Naive thymus-derived CD4-positive, alpha-beta T cell (primary cell): ENCODE results near the gene CELA2B. TPM values are rescaled to one million over a fixed set of nuclear protein-coding genes. Genes with fewer than 3 reads are reported as not detected.
"Not testable (repeated sequence)": the region's sequence is repeated elsewhere in the genome, so short reads cannot be mapped to it uniquely, and the experiment has no call there.

ENCODE experiments used
- ATAC-seq: fragments of 150-1000 bp; cut with Tn5 transposase; 2 replicates; pipeline ENCODE4 v1.10.0; 2021; ENCODE audit warnings: mild to moderate bottlenecking, moderate library complexity
- CTCF ChIA-PET: fragments of 350-600 bp; sonication (Branson Sonifier 250); formaldehyde crosslinking; loops from one replicate; lab custom pipeline; 2021; ENCODE audit warnings: antibody characterized with exemption; lab: Charles Lee
- POLR2A ChIA-PET: fragments of 350-600 bp; sonication (Branson Sonifier 250); formaldehyde crosslinking; loops from one replicate; lab custom pipeline; 2021; ENCODE audit warnings: antibody characterized with exemption, inconsistent platforms; lab: Charles Lee
- DNase-seq, 9 donors: peaks; one replicate each; pipeline versions ENCODE4 v3.0.0 to v3.0.0-alpha.2; 2020 to 2022; ENCODE audit warnings: mixed read lengths in 1 of 9
- H3K27ac ChIP-seq: one replicate; pipeline ENCODE4 v1.7.0; 2013; ENCODE audit warnings: mild to moderate bottlenecking, low read depth, low read length, moderate library complexity
- H3K27me3 ChIP-seq, 2 donors: one replicate each; pipeline ENCODE4 v1.7.0; 2013; ENCODE audit warnings: low read length in 2 of 2, mild to moderate bottlenecking in 2 of 2, moderate library complexity in 2 of 2; ENCODE audit not compliant: control insufficient read depth in 2 of 2, insufficient read depth in 2 of 2
- H3K36me3 ChIP-seq, 3 experiments: 1 replicate in 2 of 3; 2 replicates in 1 of 3; pipeline ENCODE4 v1.7.0; 2013; ENCODE audit warnings: low read length in 3 of 3, mild to moderate bottlenecking in 3 of 3, moderate library complexity in 1 of 3; ENCODE audit not compliant: insufficient read depth in 3 of 3, control insufficient read depth in 2 of 3
- H3K4me1 ChIP-seq, 2 donors: one replicate each; pipeline ENCODE4 v1.7.0; 2013; ENCODE audit warnings: low read length in 2 of 2, mild to moderate bottlenecking in 2 of 2, moderate library complexity in 1 of 2; ENCODE audit not compliant: control insufficient read depth in 2 of 2, insufficient read depth in 2 of 2
- H3K4me3 ChIP-seq: 2 replicates; pipeline ENCODE4 v1.7.0; 2013; ENCODE audit warnings: mild to moderate bottlenecking, low read length
- H3K9me3 ChIP-seq, 3 experiments: 1 replicate in 2 of 3; 2 replicates in 1 of 3; pipeline ENCODE4 v1.7.0; 2013; ENCODE audit warnings: low read length in 3 of 3; ENCODE audit not compliant: control insufficient read depth in 2 of 3
- H3K27ac Mint-ChIP-seq, 9 donors: one replicate each; pipeline ENCODE4 v1.8.0; 2020 to 2022; ENCODE audit warnings: mixed read lengths in 9 of 9, mild to moderate bottlenecking in 8 of 9, moderate library complexity in 5 of 9, inconsistent platforms in 2 of 9
- H3K27me3 Mint-ChIP-seq, 5 donors: one replicate each; pipeline ENCODE4 v1.8.0; 2021 to 2022; ENCODE audit warnings: mixed read lengths in 5 of 5, mild to moderate bottlenecking in 1 of 5
- H3K36me3 Mint-ChIP-seq, 5 donors: one replicate each; pipeline ENCODE4 v1.8.0; 2020 to 2022; ENCODE audit warnings: mixed read lengths in 5 of 5, mild to moderate bottlenecking in 3 of 5, inconsistent platforms in 1 of 5
- H3K4me1 Mint-ChIP-seq, 7 donors: one replicate each; pipeline ENCODE4 v1.8.0; 2020 to 2022; ENCODE audit warnings: mixed read lengths in 7 of 7, mild to moderate bottlenecking in 3 of 7, inconsistent platforms in 1 of 7
- H3K4me3 Mint-ChIP-seq, 10 donors: one replicate each; pipeline ENCODE4 v1.8.0; 2020 to 2022; ENCODE audit warnings: mild to moderate bottlenecking in 10 of 10, mixed read lengths in 10 of 10, moderate library complexity in 6 of 10, inconsistent platforms in 2 of 10
- H3K9me3 Mint-ChIP-seq, 11 donors: one replicate each; pipeline ENCODE4 v1.8.0; 2020 to 2022; ENCODE audit warnings: mixed read lengths in 11 of 11, mild to moderate bottlenecking in 4 of 11, inconsistent platforms in 1 of 11, moderate library complexity in 1 of 11
- intact Hi-C, 2 donors: fragments of 100-400 bp; cut with micrococcal nuclease; formaldehyde crosslinking; loops; one replicate each; pipeline ENCODE4 v1.15.1; 2023
- polyA plus RNA-seq, 2 donors: library from polyadenylated mRNA; unstranded; fragments of 300-500 nt; fragmentation: Illumina TruSeq; gene quantifications; one replicate each; pipeline ENCODE4 v1.2.3, GENCODE V29; 2021
- total RNA-seq, 6 experiments: library from RNA in 5 of 6; stranded (reverse) in 5 of 6; gene quantifications; 1 replicate in 5 of 6; 2 replicates in 1 of 6; pipeline ENCODE4 v1.2.3 and lab custom pipeline; 2021 to 2026

CELA2B gene
- total RNA-seq = not detected
- not detected for polyA plus RNA-seq
- not detected for total RNA-seq (lab: John Stamatoyannopoulos, UW)

GRCh38 chr1:15475752-15476314 is at the start of gene CELA2B:
Gene CELA2B, plus strand, starts transcription at chr1:15476104. Its CDS starts 22 bp downstream, at chr1:15476126.
- Histone ChIP-seq H3K27ac (no peak within 1 kb of the TSS), H3K27me3 (no peaks in the 10 kb centered on the region), H3K4me3 (no peak within 1 kb of the TSS), H3K9me3 (no peaks in the 10 kb centered on the region), H3K4me1 (no peaks in the 10 kb centered on the region), H3K36me3 (no peaks in the 10 kb centered on the region)
- H3K4me3 Mint-ChIP-seq = no peak within 1 kb of the TSS
- H3K27me3 Mint-ChIP-seq = no peaks in the 10 kb centered on the region
- POLR2A ChIA-PET = no interaction called here
- no peaks in the 10 kb centered on the region for H3K36me3 Mint-ChIP-seq
- ATAC-seq (no peak), DNase-seq (no peak)
- CTCF ChIA-PET = no interaction called here
- peaks cover 0 to 1% (median 0%) of the 10 kb centered on the region in 7 donors for H3K4me1 Mint-ChIP-seq
- H3K27ac Mint-ChIP-seq = peak within 1 kb of the TSS in 1 of 9 donors; percentile 64
- H3K9me3 Mint-ChIP-seq = no peaks in the 10 kb centered on the region
- intact Hi-C loops = no loop called here

GRCh38 chr1:15426492-15427279 is 49.2 kb upstream of the CELA2B start:
- Mint-ChIP-seq H3K9me3 (no peaks in the 10 kb centered on the region), H3K36me3 (peaks cover 0 to 9% (median 6%) of the 10 kb centered on the region in 5 donors), H3K4me1 (peaks cover 0 to 16% (median 0%) of the 10 kb centered on the region in 7 donors), H3K27ac (peak overlapping the region in 5 of 9 donors; percentile 25 to 84 (median 53)), H3K4me3 (no peak overlapping the region), H3K27me3 (no peaks in the 10 kb centered on the region)
- Histone ChIP-seq H3K4me1 (no peaks in the 10 kb centered on the region), H3K27ac (no peak overlapping the region), H3K9me3 (no peaks in the 10 kb centered on the region), H3K36me3 (peaks cover 2 to 49% (median 6%) of the 10 kb centered on the region in 3 experiments), H3K27me3 (no peaks in the 10 kb centered on the region), H3K4me3 (no peak overlapping the region)
- ATAC-seq (peak; percentile 6), DNase-seq (no peak)
- intact Hi-C loops = no loop called here
- CTCF ChIA-PET = interaction anchor here (5.4 kb wide), 1 partner anchor 103 kb away, joined by 27 read pairs; no protein-coding TSS in a partner anchor
- POLR2A ChIA-PET = interaction anchor here (1.0 kb wide), 1 partner anchor 14 kb away, joined by 4 read pairs; no protein-coding TSS in a partner anchor

DNA sequence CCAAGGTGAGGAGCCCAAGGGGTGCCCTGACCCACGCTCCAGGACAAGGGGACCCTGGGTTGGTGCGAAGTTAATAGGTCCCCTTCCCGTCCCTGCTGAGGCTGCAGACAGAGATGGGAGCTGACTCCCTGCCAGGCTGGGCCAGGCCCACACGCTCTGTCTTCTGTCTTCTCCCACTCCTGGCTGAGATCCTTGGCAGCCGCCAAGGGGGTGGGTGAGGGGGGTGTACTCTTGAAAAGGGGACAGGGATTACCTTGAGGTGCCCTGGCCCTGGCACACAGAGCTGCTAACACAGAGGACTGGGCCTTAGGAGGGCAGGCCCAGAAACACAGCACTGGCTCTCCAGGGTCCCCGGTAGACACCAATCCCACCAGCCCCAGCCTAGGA is 48.6 kb upstream of the CELA2B start:
- ChIA-PET POLR2A (interaction anchor here (0.6 kb wide), 1 partner anchor 104 kb away, joined by 3 read pairs; no protein-coding TSS in a partner anchor), CTCF (interaction anchor here (5.4 kb wide), 1 partner anchor 104 kb away, joined by 27 read pairs; no protein-coding TSS in a partner anchor)
- intact Hi-C loops = no loop called here
- H3K4me1 ChIP-seq = no peaks in the 10 kb centered on the region
- peak overlapping the region in 1 of 9 donors; percentile 25 for H3K27ac Mint-ChIP-seq
- H3K27me3 ChIP-seq = no peaks in the 10 kb centered on the region
- no peak overlapping the region for H3K27ac ChIP-seq
- no peaks in the 10 kb centered on the region for H3K27me3 Mint-ChIP-seq
- H3K36me3 Mint-ChIP-seq = peaks cover 0 to 9% (median 5%) of the 10 kb centered on the region in 5 donors
- no peak for ATAC-seq
- H3K36me3 ChIP-seq = peaks cover 2 to 49% (median 6%) of the 10 kb centered on the region in 3 experiments
- no peak overlapping the region for H3K4me3 Mint-ChIP-seq
- peaks cover 0 to 15% (median 0%) of the 10 kb centered on the region in 7 donors for H3K4me1 Mint-ChIP-seq
- no peaks in the 10 kb centered on the region for H3K9me3 Mint-ChIP-seq
- H3K4me3 ChIP-seq = no peak overlapping the region
- DNase-seq = no peak
- H3K9me3 ChIP-seq = no peaks in the 10 kb centered on the region

DNA sequence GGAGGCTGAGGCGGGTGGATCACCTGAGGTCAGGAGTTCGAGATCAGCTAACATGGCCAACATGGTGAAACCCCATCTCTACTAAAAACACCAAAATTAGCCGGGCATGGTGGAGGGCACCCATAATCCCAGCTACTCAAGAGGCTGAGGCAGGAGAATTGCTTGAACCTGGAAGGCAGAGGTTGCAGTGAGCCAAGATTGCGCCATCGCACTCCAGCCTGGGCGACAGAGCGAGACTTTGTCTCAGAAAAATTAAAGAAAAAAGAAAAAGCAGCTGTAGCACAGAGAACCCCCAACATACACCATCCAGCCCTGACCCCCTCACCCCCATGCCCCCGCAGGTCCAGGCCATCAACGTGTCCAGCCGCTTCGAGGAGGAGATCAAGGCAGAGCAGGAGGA is 47.7 kb upstream of the CELA2B start:
- H3K27me3 Mint-ChIP-seq, H3K27me3 ChIP-seq, DNase-seq, intact Hi-C loops, H3K4me1 ChIP-seq, H3K27ac ChIP-seq, POLR2A ChIA-PET, H3K9me3 ChIP-seq, H3K4me3 Mint-ChIP-seq, H3K36me3 Mint-ChIP-seq, H3K4me3 ChIP-seq, ATAC-seq, H3K9me3 Mint-ChIP-seq: not testable (repeated sequence)
- CTCF ChIA-PET = interaction anchor here (5.4 kb wide), 1 partner anchor 105 kb away, joined by 27 read pairs; no protein-coding TSS in a partner anchor
- H3K27ac Mint-ChIP-seq = peak overlapping the region in 3 of 9 donors; percentile 31 to 90 (median 34)
- peaks cover 0 to 12% (median 0%) of the 10 kb centered on the region in 7 donors for H3K4me1 Mint-ChIP-seq
- H3K36me3 ChIP-seq = peaks cover 2 to 49% (median 6%) of the 10 kb centered on the region in 3 experiments

DNA sequence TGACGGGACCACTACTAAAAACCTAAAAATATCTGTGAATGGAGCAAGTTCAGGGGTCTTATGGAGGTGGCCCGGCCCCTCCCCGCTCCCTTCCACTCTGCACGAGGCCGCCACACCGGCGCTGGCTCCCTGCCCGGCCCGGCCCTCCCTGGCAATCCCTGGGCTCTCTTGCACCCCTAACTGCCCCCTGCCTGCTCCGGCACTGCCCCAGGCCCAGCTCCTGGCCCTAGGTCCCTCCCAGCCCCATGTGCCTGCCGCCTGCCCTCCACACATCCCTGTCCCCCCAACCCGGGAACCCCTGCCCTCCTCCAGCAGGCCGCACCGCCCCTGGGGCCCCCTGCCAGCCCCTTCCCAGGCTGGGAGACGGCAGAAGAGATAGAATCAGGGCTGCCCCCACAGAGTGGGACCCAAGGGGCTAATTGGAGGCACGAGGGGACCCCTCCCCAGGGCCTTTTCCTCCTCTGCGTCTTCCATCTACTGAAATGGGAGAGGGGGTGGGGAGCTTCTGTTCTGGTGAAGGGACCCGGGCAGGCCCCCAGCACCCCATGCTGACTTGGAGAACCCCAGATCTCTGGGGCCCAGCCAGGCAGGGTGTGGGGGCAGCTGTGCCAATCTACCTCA is 47.0 kb upstream of the CELA2B start:
- Mint-ChIP-seq H3K4me1 (peaks cover 0 to 12% (median 0%) of the 10 kb centered on the region in 7 donors), H3K27ac (no peak overlapping the region), H3K36me3 (peaks cover 0 to 9% (median 5%) of the 10 kb centered on the region in 5 donors), H3K4me3 (no peak overlapping the region), H3K27me3 (no peaks in the 10 kb centered on the region), H3K9me3 (no peaks in the 10 kb centered on the region)
- Histone ChIP-seq H3K9me3 (no peaks in the 10 kb centered on the region), H3K36me3 (peaks cover 2 to 49% (median 6%) of the 10 kb centered on the region in 3 experiments), H3K4me1 (no peaks in the 10 kb centered on the region), H3K4me3 (no peak overlapping the region), H3K27ac (no peak overlapping the region), H3K27me3 (no peaks in the 10 kb centered on the region)
- DNase-seq = no peak
- intact Hi-C loops = no loop called here
- ChIA-PET POLR2A (no interaction called here), CTCF (interaction anchor here (5.4 kb wide), 1 partner anchor 106 kb away, joined by 27 read pairs; no protein-coding TSS in a partner anchor)
- ATAC-seq = no peak

- POLR2A ChIA-PET = no interaction called here
These were observed 46.2 kb upstream of the CELA2B start for GRCh38 chr1:15429701-15430149.

More at GRCh38 chr1:15429701-15430149, 46.2 kb upstream of the CELA2B start:
- H3K9me3 Mint-ChIP-seq = no peaks in the 10 kb centered on the region
- CTCF ChIA-PET = interaction anchor here (3.5 to 5.4 kb wide), 2 partner anchors 105 to 106 kb away, joined by 27 to 64 read pairs; no protein-coding TSS in a partner anchor
- H3K27ac Mint-ChIP-seq = peak overlapping the region in 2 of 9 donors; percentile 32 to 72
- H3K27ac ChIP-seq = no peak overlapping the region
- DNase-seq (no peak), ATAC-seq (peak; percentile 46)
- peaks cover 0 to 8% (median 0%) of the 10 kb centered on the region in 7 donors for H3K4me1 Mint-ChIP-seq
- peaks cover 0 to 7% (median 5%) of the 10 kb centered on the region in 5 donors for H3K36me3 Mint-ChIP-seq
- H3K27me3 Mint-ChIP-seq = no peaks in the 10 kb centered on the region
- H3K4me1 ChIP-seq = no peaks in the 10 kb centered on the region
- no peaks in the 10 kb centered on the region for H3K27me3 ChIP-seq
- H3K4me3 Mint-ChIP-seq = no peak overlapping the region
- H3K4me3 ChIP-seq = no peak overlapping the region
- intact Hi-C loops = loop anchor here in 1 of 2 donors (10.0 kb wide), 2 partner anchors 45 to 305 kb away; no protein-coding TSS in a partner anchor
- no peaks in the 10 kb centered on the region for H3K9me3 ChIP-seq
- peaks cover 2 to 49% (median 6%) of the 10 kb centered on the region in 3 experiments for H3K36me3 ChIP-seq
